NCI-H1105 (cell line): ENCODE data around the gene KRTAP1-4.

Source experiments
- DNase-seq: peaks from one replicate; lab custom pipeline; 2025; lab: John Stamatoyannopoulos, UW

The KRTAP1-4 gene

DNA sequence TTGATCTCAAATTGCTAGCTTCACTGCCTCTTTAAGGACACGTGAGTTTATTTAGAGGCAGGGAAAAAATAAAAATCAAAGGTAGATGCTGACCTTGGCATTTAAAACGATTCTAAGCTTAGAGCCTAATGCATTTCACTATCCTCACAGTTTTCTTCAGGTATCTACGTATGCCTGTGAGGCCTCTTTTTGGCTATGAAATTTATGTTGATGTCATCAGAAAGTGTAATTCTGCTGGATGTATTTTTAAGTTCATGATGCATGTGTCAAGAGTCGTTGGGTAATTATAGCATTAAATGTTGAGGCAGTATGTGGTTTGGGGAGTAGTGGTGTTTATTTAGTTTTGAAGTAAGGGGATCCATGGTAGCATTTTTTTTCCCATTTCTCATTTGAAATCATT is 26.1 kb downstream of the KRTAP1-4 start:
- no peak for DNase-seq

DNA sequence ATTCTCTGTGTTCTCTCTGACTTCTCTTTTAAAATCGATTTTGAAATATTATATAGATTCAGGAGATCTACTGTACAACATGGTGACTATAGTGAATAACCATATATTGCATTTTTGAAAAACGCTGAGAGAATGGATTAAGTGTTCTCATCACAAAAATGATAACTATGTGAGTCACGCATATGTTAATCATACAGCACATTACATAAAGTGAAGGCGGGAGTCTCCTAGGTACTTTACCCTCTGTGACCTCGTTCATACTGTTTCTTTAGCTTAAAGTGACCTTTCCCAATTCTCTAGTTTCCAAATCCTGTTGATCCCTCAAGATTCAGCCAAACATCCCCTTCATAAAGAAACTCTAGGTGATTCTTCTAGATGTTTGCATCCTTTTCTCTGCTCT is 27.2 kb downstream of the KRTAP1-4 start:
- no peak for DNase-seq

DNA sequence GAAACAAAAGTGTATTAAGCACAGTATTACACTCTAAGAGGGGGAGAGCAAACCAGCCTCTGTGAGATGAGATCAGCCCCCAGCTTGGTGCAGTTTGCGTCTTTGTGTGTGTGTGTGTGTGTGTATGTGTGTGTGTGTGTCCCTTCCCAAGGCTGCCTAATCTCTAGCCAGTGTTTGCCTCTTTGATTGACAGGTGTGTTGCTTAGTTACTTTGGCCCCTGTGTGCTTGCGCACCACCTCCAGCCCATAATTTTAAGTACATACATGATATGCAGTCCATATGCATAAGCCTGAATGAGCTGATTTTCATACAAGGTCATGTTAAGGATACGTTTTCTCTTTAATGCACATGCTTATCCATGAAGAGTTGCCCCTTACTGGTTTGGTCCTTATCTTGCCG is 28.2 kb downstream of the KRTAP1-4 start:
- DNase-seq = no peak

- peak; percentile 16 for DNase-seq
These were observed 30.4 kb downstream of the KRTAP1-4 start, which contains the start of gene KRTAP3-2 for GRCh38 chr17:40999563-40999962. KRTAP3-2 (minus strand) TSS chr17:40999906; CDS start chr17:40999853, 53 bp downstream.

DNA sequence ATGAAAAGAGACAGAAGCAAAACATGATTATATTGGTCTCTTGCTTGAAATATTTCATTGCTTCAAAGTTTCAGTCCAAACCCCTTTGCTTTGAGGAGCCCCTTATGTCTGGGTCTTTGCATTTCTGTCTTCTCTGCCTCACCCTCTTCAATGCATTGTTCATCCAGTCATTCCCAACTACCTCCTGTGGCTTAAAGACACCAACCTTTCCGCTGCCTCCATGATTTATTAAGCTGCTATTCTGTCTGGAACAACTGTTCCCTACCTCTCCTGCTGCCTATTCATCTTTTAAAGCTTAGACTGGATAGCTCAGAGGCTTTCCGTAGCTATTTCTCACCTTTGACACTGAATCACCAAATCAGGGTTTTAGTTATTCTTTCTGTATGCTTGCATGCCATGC is 32.6 kb downstream of the KRTAP1-4 start:
- no peak for DNase-seq

- DNase-seq = no peak
These were observed 33.2 kb downstream of the KRTAP1-4 start for GRCh38 chr17:40996829-40997228.

GRCh38 chr17:40995116-40995515 is 34.9 kb downstream of the KRTAP1-4 start:
- DNase-seq = no peak

DNA sequence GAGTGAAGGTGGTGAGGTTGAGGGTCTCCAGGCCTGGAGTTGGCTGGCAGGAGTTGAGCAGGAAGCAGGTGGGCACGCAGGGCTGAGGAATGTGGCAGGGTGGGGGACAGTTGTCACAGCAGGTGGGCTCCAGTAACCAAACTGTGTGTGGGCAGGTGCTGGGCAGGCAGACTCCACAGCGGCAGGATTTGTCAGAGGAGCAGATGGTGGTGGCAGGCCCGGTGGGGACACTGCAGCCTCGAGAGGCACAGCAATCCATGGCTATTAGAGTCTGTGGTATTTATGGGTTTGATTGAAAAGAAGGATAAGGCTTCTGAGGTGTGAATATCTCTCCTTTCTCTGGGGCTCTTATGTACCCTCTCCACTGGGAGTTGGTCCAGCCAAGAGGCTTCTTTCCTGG is 36.2 kb downstream of the KRTAP1-4 start, which contains the start of gene KRTAP3-3:
Gene KRTAP3-3 (minus strand): TSS at position 326 of the 400 bp plus-strand sequence. CDS start 67 bp downstream, at position 259.
- peak; percentile 88 for DNase-seq

DNA sequence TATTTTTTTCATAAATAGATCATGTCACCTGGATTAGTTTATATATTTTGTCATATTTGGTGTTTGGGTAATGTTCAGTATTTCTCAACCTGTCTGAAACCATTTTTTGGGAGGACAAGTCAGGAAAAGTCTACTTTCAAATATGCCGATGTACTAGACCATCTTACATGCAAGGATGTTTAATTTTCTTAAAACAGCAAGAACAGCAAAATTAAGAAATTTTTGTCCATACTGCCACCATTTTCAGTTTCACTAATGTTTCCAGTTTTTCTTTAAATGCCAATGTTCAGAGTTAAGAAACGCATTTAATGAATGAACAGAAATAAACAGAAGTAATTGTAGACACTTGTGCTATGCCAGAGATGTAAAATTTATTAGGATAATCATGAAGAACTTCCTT is 36.9 kb downstream of the KRTAP1-4 start:
- DNase-seq = no peak

- peak; percentile 19 for DNase-seq
These were observed 37.3 kb downstream of the KRTAP1-4 start for GRCh38 chr17:40992666-40993065.

GRCh38 chr17:40986920-40987319 is 43.1 kb downstream of the KRTAP1-4 start:
- DNase-seq = no peak

GRCh38 chr17:40984226-40984625 is 45.8 kb downstream of the KRTAP1-4 start, which contains the start of gene KRT40:
KRT40 (minus strand) TSS chr17:40984326; CDS start chr17:40984273, 53 bp downstream.
- no peak for DNase-seq

DNA sequence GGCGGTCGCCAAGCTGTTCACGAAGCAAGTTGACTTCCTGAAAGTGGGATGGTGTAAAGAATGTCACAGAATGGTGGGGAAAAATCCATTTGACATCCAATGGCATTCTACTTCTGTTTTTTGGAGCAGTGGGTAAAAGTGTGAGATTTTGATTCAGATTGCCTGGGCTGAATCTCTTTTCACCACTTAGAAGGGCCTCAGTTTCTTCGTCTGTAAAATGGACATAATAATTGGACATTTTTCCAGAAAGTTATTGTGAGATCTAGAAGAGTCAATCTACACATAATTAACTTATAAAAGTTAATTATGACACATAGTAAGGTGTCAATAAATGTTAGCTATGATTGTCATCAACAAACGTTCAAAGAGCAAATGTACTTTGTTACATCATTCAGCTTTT is 48.9 kb downstream of the KRTAP1-4 start:
- no peak for DNase-seq

DNA sequence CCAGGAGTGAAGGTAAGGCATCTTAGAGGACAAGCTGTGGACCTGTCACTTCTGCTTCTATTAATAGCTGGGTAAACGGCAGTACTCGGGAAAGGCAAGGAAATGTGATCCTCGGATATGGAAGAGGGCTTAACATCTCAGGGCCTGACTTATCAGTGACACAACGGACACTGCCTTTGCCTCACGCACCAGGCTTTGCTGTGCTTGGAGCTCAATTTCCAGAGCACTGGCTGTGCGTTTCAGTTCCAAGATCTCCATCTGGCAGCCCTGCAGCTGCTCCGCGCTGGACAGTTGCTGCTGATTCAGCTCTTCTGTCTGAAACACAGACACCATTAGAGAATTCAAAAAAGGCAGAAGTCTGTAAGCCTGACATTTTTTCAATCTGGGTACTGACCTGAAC is 49.4 kb downstream of the KRTAP1-4 start:
- no peak for DNase-seq

GRCh38 chr17:40980117-40980516 is 49.9 kb downstream of the KRTAP1-4 start:
- no peak for DNase-seq
